ENCODE results near the gene CXCL8. TPM values are rescaled to one million over a fixed set of nuclear protein-coding genes. Genes with fewer than 3 reads are reported as not detected.

Gene CXCL8
- total RNA-seq, 4 donors from 2014 or later = 0.55 to 1.1 TPM; not detected in 2

GRCh38 chr4:73753215-73753614, 12.8 kb downstream of the CXCL8 start:
- Histone ChIP-seq H3K4me1 (no peaks in the 10 kb centered on the region), H3K9me3 (no peaks in the 10 kb centered on the region), H3K4me3 (no peak overlapping the region), H3K27ac (no peak overlapping the region), H3K27me3 (no peaks in the 10 kb centered on the region), H3K36me3 (no peaks in the 10 kb centered on the region)
- intact Hi-C loops (cut with DNase I; ENCODE audit: low total_unique reads) (no loop called here), in situ Hi-C loops (cut with MboI; ENCODE audit: low pct_ligation_motif_present in 1 of 4, low pct_unique_long_range_greater_than_20kb in 1 of 4, low sequenced_read_pairs in 3 of 4) (no loop called here)
- 88% methylated on average over 1 of the region's 1 CpG for WGBS, 2 donors (ENCODE audit: low coverage in 1 of 2)
- no peak for DNase-seq
- TF ChIP-seq POLR2A (IDR thresholded peaks at IDR 0.05) (no peak), CTCF (IDR thresholded peaks at IDR 0.05) (no peak), EP300 (IDR thresholded peaks at IDR 0.05; ENCODE audit: low read depth) (no peak), POLR2AphosphoS5 (IDR thresholded peaks at IDR 0.05) (no peak)

GRCh38 chr4:73754934-73755333, 14.6 kb downstream of the CXCL8 start:
- Histone ChIP-seq H3K4me1 (no peaks in the 10 kb centered on the region), H3K27ac (no peak overlapping the region), H3K27me3 (no peaks in the 10 kb centered on the region), H3K9me3 (no peaks in the 10 kb centered on the region), H3K36me3 (no peaks in the 10 kb centered on the region), H3K4me3 (no peak overlapping the region)
- in situ Hi-C loops (cut with MboI; ENCODE audit: low pct_ligation_motif_present in 1 of 4, low pct_unique_long_range_greater_than_20kb in 1 of 4, low sequenced_read_pairs in 3 of 4) (no loop called here), intact Hi-C loops (cut with DNase I; ENCODE audit: low total_unique reads) (no loop called here)
- no peak for DNase-seq
- TF ChIP-seq CTCF (IDR thresholded peaks at IDR 0.05) (no peak), POLR2A (IDR thresholded peaks at IDR 0.05) (no peak), EP300 (IDR thresholded peaks at IDR 0.05; ENCODE audit: low read depth) (no peak), POLR2AphosphoS5 (IDR thresholded peaks at IDR 0.05) (no peak)

GRCh38 chr4:73759357-73759756, 19.0 kb downstream of the CXCL8 start:
- Histone ChIP-seq H3K4me1 (no peaks in the 10 kb centered on the region), H3K4me3 (no peak overlapping the region), H3K27ac (no peak overlapping the region), H3K27me3 (no peaks in the 10 kb centered on the region), H3K36me3 (no peaks in the 10 kb centered on the region), H3K9me3 (no peaks in the 10 kb centered on the region)
- intact Hi-C loops (cut with DNase I; ENCODE audit: low total_unique reads) (no loop called here), in situ Hi-C loops (cut with MboI; ENCODE audit: low pct_ligation_motif_present in 1 of 4, low pct_unique_long_range_greater_than_20kb in 1 of 4, low sequenced_read_pairs in 3 of 4) (no loop called here)
- 91 to 93% methylated on average over 2 of the region's 2 CpGs for WGBS, 2 donors (ENCODE audit: low coverage in 1 of 2)
- no peak for DNase-seq
- TF ChIP-seq EP300 (IDR thresholded peaks at IDR 0.05; ENCODE audit: low read depth) = no peak
- no peak for TF ChIP-seq POLR2A (IDR thresholded peaks at IDR 0.05)
- TF ChIP-seq POLR2AphosphoS5 (IDR thresholded peaks at IDR 0.05) = no peak
- no peak for TF ChIP-seq CTCF (IDR thresholded peaks at IDR 0.05)

- intact Hi-C loops (cut with DNase I; ENCODE audit: low total_unique reads) = no loop called here
- TF ChIP-seq CTCF (IDR thresholded peaks at IDR 0.05) (no peak), POLR2AphosphoS5 (IDR thresholded peaks at IDR 0.05) (no peak), EP300 (IDR thresholded peaks at IDR 0.05; ENCODE audit: low read depth) (no peak)
- in situ Hi-C loops (cut with MboI; ENCODE audit: low pct_ligation_motif_present in 1 of 4, low pct_unique_long_range_greater_than_20kb in 1 of 4, low sequenced_read_pairs in 3 of 4) = no loop called here
- DNase-seq = no peak
- Histone ChIP-seq H3K4me3 (no peak overlapping the region), H3K27me3 (no peaks in the 10 kb centered on the region), H3K36me3 (no peaks in the 10 kb centered on the region), H3K9me3 (no peaks in the 10 kb centered on the region), H3K27ac (no peak overlapping the region), H3K4me1 (no peaks in the 10 kb centered on the region)
- WGBS, 2 donors (ENCODE audit: low coverage in 1 of 2) = 74 to 91% methylated on average over 1 of the region's 1 CpG
Observed at GRCh38 chr4:73761856-73762255, 21.5 kb downstream of the CXCL8 start.

Measured in transverse colon (tissue), 4 donors.